Esophagus muscularis mucosa (tissue), 4 donors: ENCODE data around the gene TBP. TPM values are rescaled to one million over a fixed set of nuclear protein-coding genes. Genes with fewer than 3 reads are reported as not detected.
"Not testable (repeated sequence)": the region's sequence is repeated elsewhere in the genome, so short reads cannot be mapped to it uniquely, and the experiment has no call there.

Experiments used
- DNase-seq: peaks from one replicate; pipeline ENCODE4 v3.0.0-alpha.2; 2017; ENCODE audit errors: extremely low spot score
- H3K27ac ChIP-seq, 4 donors: fragments of 200-600 bp; sonication (generic); replicated peaks in 1 of 4; 1 replicate in 3 of 4; 2 replicates in 1 of 4; pipeline ENCODE4 v1.5.1; 2016 to 2019; ENCODE audit warnings: mild to moderate bottlenecking in 1 of 4
- H3K27me3 ChIP-seq, 4 donors: fragments of 200-600 bp; sonication (generic); one replicate each; pipeline versions ENCODE4 v1.5.1 to v1.6.0; 2016 to 2019
- H3K36me3 ChIP-seq, 4 donors: fragments of 200-600 bp; sonication (generic); one replicate each; pipeline ENCODE4 v1.5.1; 2016 to 2019
- H3K4me1 ChIP-seq, 4 donors: fragments of 200-600 bp; sonication (generic); one replicate each; pipeline ENCODE4 v1.5.1; 2016 to 2019
- H3K4me3 ChIP-seq, 4 donors: fragments of 200-600 bp; sonication (generic); 1 replicate in 2 of 4; 2 replicates in 2 of 4; pipeline ENCODE4 v1.5.1; 2016 to 2019; ENCODE audit warnings: mild to moderate bottlenecking in 4 of 4, moderate library complexity in 1 of 4
- H3K9me3 ChIP-seq, 4 donors: fragments of 200-600 bp; sonication (generic); 1 replicate in 3 of 4; 2 replicates in 1 of 4; pipeline ENCODE4 v1.5.1; 2016 to 2019
- EP300 ChIP-seq: sonication (generic); formaldehyde crosslinking; IDR thresholded peaks from one replicate; pipeline ENCODE4 v1.6.1; 2017; ENCODE audit warnings: antibody characterized with exemption
- POLR2A ChIP-seq: fragments of 450-650 bp; IDR thresholded peaks from one replicate; pipeline ENCODE4 v1.6.1; 2017; ENCODE audit warnings: antibody characterized with exemption, moderate library complexity, mild to moderate bottlenecking, low read depth
- POLR2AphosphoS5 ChIP-seq, 2 donors: sonication (generic); formaldehyde crosslinking; IDR thresholded peaks; one replicate each; pipeline ENCODE4 v1.6.1; 2017; ENCODE audit warnings: antibody characterized with exemption in 2 of 2
- WGBS: methylation state at CpG from one replicate; pipeline ENCODE4 v1.1.5; 2018; 5-methylcytosine and 5-hydroxymethylcytosine counted together
- intact Hi-C: fragments of 100-400 bp; cut with DNase I; formaldehyde crosslinking; loops from one replicate; pipeline ENCODE4 v1.15.1; 2023
- total RNA-seq, 4 donors: library from RNA; depleted of rRNA; stranded (reverse); fragments of >200 nt; gene quantifications; one replicate each; pipeline versions ENCODE4 v1.1.0 to v1.2.1, GENCODE V29; 2016
- TF ChIP-seq, protein P1 (sequence below), 3 experiments: fragments of 200-600 bp in 2 of 3; fragments of 450-650 bp in 1 of 3; sonication (generic) in 2 of 3; IDR thresholded peaks; one replicate each; pipeline ENCODE4 v1.5.1; 2017 to 2019; ENCODE audit warnings: antibody characterized with exemption in 3 of 3, mild to moderate bottlenecking in 2 of 3, moderate library complexity in 1 of 3

Gene TBP
- total RNA-seq = 10 to 100 TPM; 13.1 to 17.8 (median 16.7) TPM

DNA sequence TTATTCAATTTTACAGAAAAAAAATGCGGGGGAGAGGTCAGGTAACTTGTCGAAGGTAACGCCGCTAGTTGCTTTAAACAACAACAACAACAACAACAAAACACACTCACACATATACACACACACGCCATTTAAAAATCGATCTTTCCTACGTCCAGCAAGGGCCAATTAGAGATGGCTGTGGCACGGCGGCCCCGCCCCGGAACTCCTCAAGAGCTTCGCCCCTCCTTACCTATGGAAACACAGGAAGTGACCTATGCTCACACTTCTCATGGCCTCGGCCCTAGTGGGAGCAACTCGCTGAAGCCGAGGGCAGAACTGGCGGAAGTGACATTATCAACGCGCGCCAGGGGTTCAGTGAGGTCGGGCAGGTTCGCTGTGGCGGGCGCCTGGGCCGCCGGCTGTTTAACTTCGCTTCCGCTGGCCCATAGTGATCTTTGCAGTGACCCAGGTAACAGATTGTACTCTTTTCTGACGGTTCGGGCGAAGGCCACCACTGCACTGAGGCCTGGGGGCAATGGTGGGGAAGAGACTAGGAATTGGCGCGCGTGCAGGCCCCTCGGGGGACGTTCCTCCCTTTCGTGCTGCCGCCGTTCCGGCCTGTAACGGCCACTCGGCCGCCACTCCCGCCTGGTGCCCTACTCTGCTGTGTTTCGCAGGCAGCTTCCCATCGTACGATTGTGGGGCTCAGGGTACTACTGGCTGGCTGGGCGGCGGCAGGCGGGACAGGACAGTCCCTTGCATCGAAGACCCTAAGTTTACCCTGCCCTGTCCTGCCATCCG is at the start of gene TBP:
TSS of gene TBP (plus strand) at position 357 of the 783 bp plus-strand sequence. CDS start 2,661 bp downstream, outside the sequence.
- H3K27me3 ChIP-seq = no peaks in the 10 kb centered on the region
- intact Hi-C loops = loop anchor here (2.0 to 5.0 kb wide), 2 partner anchors 31 to 802 kb away; partner anchors contain the start of genes DYNLT2, ERMARD and PDCD2
- TF ChIP-seq POLR2A (no peak), POLR2AphosphoS5 (IDR thresholded peaks at IDR 0.05) (peak; percentile 91 to 99)
- TF ChIP-seq, protein P1, sequence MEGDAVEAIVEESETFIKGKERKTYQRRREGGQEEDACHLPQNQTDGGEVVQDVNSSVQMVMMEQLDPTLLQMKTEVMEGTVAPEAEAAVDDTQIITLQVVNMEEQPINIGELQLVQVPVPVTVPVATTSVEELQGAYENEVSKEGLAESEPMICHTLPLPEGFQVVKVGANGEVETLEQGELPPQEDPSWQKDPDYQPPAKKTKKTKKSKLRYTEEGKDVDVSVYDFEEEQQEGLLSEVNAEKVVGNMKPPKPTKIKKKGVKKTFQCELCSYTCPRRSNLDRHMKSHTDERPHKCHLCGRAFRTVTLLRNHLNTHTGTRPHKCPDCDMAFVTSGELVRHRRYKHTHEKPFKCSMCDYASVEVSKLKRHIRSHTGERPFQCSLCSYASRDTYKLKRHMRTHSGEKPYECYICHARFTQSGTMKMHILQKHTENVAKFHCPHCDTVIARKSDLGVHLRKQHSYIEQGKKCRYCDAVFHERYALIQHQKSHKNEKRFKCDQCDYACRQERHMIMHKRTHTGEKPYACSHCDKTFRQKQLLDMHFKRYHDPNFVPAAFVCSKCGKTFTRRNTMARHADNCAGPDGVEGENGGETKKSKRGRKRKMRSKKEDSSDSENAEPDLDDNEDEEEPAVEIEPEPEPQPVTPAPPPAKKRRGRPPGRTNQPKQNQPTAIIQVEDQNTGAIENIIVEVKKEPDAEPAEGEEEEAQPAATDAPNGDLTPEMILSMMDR (IDR thresholded peaks at IDR 0.05) = peak in 1 of 3 experiments; percentile 11
- peaks cover 0 to 34% (median 21%) of the 10 kb centered on the region in 4 donors for H3K36me3 ChIP-seq
- peaks cover 42 to 68% (median 52%) of the 10 kb centered on the region in 4 donors for H3K4me1 ChIP-seq
- H3K4me3 ChIP-seq = peak within 1 kb of the TSS; percentile 82 to 92 (median 86)
- H3K9me3 ChIP-seq = no peaks in the 10 kb centered on the region
- DNase-seq = peak; percentile 98
- peak within 1 kb of the TSS; percentile 86 to 93 (median 91) for H3K27ac ChIP-seq
- whole genome bisulfite sequencing = under 1% methylated on average over 39 of the region's 51 CpGs

DNA sequence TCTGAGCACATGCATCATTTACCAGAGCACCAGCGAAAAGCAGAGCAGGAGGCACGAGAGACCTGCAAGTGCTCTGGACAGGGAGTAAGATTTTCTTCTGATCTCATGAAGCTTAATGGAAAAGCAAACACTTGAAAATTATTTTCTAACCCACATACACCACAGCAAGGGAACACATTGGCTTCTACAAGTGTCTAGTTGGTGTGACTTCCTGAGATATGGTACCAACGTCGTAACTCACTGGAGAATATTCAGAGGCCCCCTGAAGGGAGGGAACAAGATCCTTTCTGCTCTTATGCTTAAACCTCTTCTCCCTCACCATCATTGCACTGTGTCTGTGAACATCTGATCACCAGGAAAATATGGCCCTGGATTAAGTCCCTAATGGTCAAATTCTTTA is 49.7 kb upstream of the TBP start:
- DNase-seq = no peak

DNA sequence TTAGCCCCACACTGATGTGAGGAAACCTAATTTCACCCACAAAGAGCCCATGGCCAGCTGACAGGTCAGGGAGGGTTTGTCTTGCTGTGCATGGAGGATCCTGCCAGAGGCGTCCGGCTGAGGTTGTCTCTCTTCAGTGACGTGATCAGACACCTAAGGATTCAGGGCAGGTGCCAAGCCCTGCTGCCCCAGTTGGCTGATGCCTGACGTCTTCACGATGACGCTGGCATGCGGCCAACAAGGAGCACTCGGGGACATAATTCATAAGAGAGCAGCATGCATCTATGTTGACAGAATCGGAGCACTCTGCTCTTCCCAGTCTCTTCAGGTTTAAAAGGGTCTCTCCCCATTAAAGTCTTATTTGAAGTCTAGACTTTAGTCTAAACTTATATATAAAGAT is 48.9 kb upstream of the TBP start:
- no peaks in the 10 kb centered on the region for H3K36me3 ChIP-seq
- intact Hi-C loops = no loop called here
- no peak for TF ChIP-seq POLR2A
- TF ChIP-seq, protein P1 (IDR thresholded peaks at IDR 0.05) = no peak
- TF ChIP-seq POLR2AphosphoS5 (IDR thresholded peaks at IDR 0.05) = no peak
- 38% methylated on average over 9 of the region's 9 CpGs for WGBS
- DNase-seq = no peak
- no peak overlapping the region for H3K4me3 ChIP-seq
- no peaks in the 10 kb centered on the region for H3K4me1 ChIP-seq
- H3K27me3 ChIP-seq = peaks cover 0 to 26% (median 0%) of the 10 kb centered on the region in 4 donors
- no peak overlapping the region for H3K27ac ChIP-seq
- peaks cover 0 to 25% (median 5%) of the 10 kb centered on the region in 4 donors for H3K9me3 ChIP-seq

More for the DNA sequence above, 49.7 kb upstream of the TBP start:
- no peaks in the 10 kb centered on the region for H3K36me3 ChIP-seq
- 66% methylated on average over 4 of the region's 4 CpGs for WGBS
- H3K4me1 ChIP-seq = no peaks in the 10 kb centered on the region
- intact Hi-C loops = no loop called here
- H3K27ac ChIP-seq = no peak overlapping the region
- peaks cover 0 to 27% (median 0%) of the 10 kb centered on the region in 4 donors for H3K27me3 ChIP-seq
- H3K4me3 ChIP-seq = no peak overlapping the region
- peaks cover 0 to 25% (median 5%) of the 10 kb centered on the region in 4 donors for H3K9me3 ChIP-seq
- TF ChIP-seq, protein P1 (IDR thresholded peaks at IDR 0.05) = no peak
- TF ChIP-seq POLR2AphosphoS5 (IDR thresholded peaks at IDR 0.05) = no peak
- no peak for TF ChIP-seq EP300
- no peak for TF ChIP-seq POLR2A

DNA sequence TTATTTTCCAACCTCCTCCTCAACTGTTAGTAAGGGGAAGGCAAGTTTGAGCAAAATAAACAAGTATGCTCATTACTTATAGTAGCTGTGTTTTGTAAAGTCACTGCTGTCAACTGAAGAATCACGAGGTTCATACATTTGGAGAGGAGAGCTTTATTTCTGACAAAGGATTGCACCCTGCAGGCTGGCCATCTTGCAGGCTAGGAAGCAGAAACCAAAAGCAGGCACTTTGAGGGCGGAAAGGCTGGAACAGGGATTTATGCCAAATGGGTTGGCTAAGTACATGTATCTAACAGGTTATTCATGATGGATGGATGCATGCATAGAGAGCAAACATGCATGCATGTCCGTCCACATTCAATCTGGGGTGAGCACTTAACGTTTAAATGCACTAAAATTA is 47.7 kb upstream of the TBP start:
- Histone ChIP-seq H3K36me3 (no peaks in the 10 kb centered on the region), H3K27ac (no peak overlapping the region), H3K9me3 (peaks cover 0 to 19% (median 5%) of the 10 kb centered on the region in 4 donors), H3K27me3 (peaks cover 0 to 20% (median 0%) of the 10 kb centered on the region in 4 donors), H3K4me3 (no peak overlapping the region), H3K4me1 (no peaks in the 10 kb centered on the region)
- DNase-seq = no peak
- TF ChIP-seq, protein P1 (IDR thresholded peaks at IDR 0.05) = no peak
- TF ChIP-seq POLR2AphosphoS5 (IDR thresholded peaks at IDR 0.05) (no peak), POLR2A (no peak)
- 69% methylated on average over 4 of the region's 4 CpGs for WGBS
- intact Hi-C loops = no loop called here

DNA sequence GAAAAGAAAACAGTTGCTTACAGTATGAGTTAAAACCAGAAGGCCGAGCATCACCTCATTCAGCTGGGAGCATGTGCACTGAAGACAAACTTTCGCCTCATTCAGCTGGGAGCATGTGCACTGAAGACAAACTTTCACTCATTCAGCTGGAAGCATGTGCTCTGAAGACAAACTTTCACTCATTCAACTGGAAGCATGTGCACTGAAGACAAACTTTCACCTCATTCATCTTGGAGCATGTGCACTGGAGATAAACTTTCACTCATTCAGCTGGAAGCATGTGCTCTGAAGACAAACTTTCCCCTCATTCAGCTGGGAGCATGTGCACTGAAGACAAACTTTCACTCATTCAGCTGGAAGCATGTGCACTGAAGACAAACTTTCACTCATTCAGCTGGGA is 46.4 kb upstream of the TBP start:
- H3K36me3 ChIP-seq, intact Hi-C loops, H3K4me1 ChIP-seq, DNase-seq, H3K27ac ChIP-seq, H3K9me3 ChIP-seq, H3K4me3 ChIP-seq: not testable (repeated sequence)
- WGBS = 96% methylated on average over 2 of the region's 2 CpGs
- H3K27me3 ChIP-seq = peaks cover 0 to 11% (median 0%) of the 10 kb centered on the region in 4 donors

DNA sequence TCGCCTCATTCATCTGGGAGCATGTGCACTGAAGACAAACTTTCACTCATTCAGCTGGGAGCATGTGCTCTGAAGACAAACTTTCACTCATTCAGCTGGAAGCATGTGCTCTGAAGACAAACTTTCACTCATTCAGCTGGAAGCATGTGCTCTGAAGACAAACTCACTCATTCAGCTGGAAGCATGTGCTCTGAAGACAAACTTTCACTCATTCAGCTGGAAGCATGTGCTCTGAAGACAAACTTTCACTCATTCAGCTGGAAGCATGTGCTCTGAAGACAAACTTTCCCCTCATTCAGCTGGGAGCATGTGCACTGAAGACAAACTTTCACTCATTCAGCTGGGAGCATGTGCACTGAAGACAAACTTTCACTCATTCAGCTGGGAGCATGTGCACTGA is 45.9 kb upstream of the TBP start:
- H3K27ac ChIP-seq, H3K4me1 ChIP-seq, H3K36me3 ChIP-seq, H3K9me3 ChIP-seq, H3K4me3 ChIP-seq, intact Hi-C loops, DNase-seq: not testable (repeated sequence)
- H3K27me3 ChIP-seq = peaks cover 0 to 11% (median 0%) of the 10 kb centered on the region in 4 donors
- WGBS = no CpG with 5 or more reads among the region's 1 CpG

DNA sequence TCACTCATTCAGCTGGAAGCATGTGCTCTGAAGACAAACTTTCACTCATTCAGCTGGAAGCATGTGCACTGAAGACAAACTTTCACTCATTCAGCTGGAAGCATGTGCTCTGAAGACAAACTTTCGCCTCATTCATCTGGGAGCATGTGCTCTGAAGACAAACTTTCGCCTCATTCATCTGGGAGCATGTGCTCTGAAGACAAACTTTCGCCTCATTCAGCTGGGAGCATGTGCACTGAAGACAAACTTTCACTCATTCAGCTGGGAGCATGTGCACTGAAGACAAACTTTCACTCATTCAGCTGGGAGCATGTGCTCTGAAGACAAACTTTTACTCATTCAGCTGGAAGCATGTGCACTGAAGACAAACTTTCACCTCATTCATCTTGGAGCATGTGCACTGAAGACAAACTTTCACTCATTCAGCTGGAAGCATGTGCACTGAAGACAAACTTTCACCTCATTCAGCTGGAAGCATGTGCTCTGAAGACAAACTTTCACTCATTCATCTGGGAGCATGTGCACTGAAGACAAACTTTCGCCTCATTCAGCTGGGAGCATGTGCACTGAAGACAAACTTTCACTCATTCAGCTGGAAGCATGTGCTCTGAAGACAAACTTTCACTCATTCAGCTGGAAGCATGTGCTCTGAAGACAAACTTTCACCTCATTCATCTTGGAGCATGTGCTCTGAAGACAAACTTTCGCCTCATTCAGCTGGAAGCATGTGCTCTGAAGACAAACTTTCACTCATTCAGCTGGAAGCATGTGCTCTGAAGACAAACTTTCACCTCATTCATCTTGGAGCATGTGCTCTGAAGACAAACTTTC is 45.1 kb upstream of the TBP start:
- peaks cover 0 to 11% (median 0%) of the 10 kb centered on the region in 4 donors for H3K27me3 ChIP-seq
- DNase-seq, H3K4me3 ChIP-seq, intact Hi-C loops, H3K9me3 ChIP-seq, H3K36me3 ChIP-seq, H3K4me1 ChIP-seq, H3K27ac ChIP-seq: not testable (repeated sequence)
- WGBS = 79% methylated on average over 5 of the region's 5 CpGs
